ENCODE results near the gene MEIOB.
"Not testable (repeated sequence)": the region's sequence is repeated elsewhere in the genome, so short reads cannot be mapped to it uniquely, and the experiment has no call there.

The MEIOB gene

DNA sequence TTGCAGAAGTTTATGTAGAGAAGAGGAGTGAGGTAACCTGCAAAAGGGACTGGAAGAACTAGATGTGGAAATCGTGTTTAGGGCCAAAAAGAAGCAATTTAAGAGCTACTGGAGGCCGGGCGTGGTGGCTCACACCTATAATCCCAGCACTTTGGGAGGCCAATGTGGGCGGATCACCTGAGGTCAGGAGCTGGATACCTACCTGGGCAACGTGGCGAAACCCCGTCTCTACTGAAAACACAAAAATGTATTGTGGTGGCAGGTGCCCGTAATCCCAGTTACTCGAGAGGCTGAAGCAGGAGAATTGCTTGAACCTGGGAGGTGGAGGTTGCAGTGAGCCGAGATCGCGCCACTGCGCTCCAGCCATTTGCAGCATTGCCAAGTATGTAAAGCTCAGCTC, 4.1 kb upstream of the MEIOB start:
- DNase-seq = not testable (repeated sequence)

DNA sequence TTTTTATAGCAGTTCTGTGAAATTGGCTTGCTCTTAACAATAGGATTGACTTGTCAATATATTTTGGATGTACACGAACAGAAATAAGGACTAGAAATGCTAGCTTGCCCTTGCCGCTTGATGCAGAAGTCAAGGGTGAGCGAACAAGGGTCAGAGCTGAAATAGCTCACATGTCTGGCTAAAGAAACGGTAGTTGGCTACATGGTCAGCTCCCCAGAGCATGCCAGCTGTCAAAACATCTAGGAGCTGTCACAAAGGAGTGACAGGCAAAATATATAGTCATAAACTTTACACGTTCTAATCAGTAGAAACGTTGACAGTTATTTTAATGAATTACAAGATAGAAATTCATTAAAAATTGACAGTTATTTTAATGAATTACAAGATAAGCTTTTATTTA, 2.9 kb upstream of the MEIOB start:
- DNase-seq = no peak

DNA sequence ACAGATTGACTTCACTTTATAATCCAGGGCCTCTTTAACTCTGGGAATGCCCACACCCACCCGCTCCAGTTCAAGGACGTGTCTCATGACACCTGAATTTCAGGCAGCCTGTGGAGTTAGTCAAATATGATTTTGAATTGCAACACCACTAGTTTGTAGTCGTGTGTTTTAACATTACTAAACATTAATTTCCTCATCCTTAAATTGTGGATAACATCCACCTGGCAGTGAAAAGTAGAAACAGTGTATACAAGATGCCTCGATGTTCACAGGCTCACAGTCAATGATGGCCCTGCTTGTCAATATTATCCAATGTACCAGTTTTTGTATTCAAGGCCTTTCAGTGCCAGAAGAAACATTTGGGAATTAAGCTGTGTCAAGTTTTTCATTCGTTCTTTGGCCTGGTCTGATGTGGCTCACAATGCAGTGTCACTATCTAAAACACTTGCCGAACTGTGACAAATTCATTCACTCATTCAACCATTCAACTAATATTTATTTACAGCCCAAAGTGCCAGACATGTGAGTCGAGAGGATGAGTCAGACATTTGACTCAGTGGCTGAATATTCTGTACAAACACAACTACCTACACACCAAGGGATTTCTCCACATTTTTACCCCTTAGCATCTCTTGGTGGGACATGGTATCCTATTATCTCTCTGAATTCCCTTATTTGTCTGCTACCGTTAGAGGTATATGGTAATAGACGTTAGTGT, 1.4 kb downstream of the MEIOB start:
- no peak for DNase-seq

DNA sequence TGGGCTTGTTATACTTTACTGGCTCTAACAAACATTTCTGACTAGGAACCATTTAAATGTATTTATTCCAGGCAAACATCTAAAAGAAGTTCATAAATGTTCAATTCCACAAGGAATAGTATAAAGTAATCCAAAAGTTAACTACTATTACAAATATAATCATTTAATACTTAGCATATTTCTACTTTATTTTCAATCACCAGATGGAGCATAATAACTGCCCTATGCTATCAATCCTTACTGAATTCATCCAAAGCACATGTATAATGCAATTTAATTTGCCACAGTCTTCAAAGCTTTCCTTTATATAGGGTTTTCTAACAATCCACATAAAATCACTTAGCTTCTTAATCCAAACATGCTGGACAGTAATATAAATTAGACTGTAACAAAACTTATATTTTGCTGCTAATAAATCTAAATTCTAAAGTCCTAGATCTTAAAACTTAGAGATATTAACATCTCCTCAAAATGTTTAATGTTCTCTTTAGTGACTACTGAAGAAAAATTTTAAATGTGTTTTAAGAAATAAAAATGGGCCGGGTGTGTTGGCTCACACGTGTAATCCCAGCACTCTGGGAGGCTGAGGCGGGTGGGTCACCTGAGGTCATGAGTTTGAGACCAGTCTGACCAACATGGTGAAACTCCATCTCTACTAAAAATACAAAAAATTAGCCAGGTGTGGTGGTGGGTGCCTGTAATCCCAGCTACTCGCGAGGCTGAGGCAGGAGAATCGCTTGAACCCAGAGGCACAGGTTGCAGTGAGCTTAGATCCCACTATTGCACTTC, 5.9 kb downstream of the MEIOB start:
- no peak for DNase-seq

DNA sequence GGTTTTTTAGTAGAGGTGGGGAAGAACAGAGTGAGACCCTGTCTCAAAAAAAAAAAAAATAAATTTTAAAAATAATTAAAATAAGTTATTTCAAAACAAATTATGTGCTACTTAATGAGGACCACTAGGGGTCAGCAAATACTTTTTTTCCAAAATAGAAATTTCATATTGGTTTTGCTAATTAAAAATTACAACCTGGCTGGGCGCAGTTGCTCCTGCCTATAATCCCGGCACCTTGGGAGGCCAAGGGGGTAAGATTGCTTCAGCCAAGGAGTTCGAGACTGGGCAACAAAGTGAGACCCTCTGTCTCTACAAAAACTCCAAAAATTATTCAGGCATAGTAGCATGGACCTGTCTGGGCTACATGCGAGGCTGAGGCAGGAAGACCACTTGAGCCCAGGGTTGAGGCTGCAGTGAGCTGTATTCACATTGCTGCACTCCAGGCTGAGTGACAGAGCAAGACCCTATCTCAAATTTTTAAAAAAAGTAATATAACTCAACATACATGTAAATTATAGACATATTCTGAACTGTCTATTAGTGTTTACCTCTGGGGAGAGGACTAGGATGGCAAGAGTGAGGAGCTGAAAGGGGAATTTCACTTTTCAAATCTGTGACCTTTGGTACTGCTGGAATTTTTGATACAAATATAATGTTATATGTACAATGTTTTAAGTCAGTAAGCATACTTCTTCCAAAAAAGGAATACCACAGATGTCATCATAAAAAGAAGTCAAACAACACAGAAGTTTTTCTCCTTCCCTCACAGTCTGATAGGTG, 8.1 kb downstream of the MEIOB start:
- DNase-seq = no peak

DNA sequence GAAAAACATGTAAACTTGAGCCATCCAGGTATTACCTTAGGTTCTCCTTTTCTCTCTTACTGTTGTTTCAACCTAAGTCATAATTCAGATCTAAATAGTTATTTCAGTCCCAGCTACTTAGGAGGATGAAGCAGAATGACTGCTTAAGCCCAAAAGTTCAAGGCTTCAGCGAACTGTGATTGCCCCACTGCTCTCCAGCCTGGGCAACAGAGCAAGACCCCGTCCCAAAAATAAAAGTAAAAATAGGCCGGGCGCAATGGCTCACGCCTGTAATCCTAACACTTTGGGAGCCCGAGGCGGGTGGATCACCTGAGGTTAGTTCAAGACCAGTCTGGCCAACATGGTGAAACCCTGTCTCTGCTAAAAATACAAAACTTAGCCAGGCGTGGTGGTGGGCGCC, 9.6 kb downstream of the MEIOB start:
- DNase-seq = no peak

DNA sequence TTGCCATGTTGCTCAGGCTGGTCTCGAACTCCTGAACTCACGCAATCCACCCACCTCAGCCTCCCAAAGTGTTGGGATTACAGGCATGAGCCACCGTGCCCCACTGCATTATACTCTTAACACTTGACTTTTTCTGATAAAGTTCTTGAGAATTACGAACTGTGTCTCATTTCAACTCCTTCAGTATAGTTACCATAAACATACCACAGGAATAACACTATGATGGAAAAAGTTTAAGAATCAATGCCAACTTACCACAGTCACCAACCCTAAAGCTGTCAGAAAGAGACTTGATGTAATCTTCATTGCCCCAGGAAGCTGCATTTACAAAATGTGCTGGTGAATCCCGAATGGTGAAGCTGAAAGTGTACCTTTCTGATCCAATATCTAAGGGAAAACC, 10.2 kb downstream of the MEIOB start:
- DNase-seq = no peak

DNA sequence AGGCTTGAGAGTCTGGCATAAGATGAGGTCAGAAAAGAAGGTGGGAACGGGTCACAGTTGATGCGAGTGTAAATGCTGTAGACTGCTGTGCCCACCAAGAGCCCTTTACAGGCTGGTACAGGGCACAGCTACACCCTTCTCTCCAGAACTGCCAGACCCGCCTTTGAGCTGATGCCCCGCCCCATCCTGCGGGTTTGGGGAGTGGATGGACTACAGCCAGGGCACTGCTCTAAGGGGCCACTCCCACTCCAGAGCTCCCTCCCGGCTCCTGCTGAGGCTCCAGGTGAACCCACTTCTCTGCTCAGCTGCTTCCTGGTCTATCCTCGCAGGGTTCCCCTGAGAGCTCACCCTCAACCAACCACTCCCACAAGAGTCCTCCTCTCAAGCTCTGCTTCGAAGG, 12.3 kb downstream of the MEIOB start:
- no peak for DNase-seq

DNA sequence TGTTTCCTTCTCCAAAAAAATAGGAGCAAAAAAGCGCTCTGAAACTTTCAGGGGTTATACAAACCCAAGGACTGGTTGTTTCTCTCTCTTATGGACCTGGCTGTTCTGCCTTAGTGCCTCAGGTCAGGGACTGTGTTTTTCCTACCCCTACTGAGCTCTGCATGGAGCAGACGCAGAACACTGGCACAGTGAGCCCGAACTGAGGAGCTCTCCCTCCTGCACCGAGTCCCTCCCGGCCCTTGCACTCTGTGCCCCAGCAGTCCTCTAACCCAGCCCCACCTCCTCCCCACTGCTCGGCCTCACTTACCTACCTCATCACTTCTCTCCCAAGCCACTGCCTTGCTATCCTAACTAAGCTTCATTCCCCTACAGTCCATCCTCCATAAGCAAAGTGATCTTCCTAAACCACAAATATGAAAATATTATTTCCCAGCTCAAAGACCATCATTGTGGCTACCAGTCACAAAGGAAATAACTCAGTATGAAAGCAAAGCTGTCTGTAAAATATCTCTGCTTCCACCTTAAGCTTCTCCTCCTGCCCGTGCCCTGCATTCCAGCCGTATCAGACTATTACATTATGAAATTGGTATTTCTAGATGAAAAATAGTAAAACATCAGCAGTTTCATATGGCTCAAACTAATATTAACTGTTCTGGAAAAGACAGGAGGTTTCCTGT, 13.6 kb downstream of the MEIOB start:
- DNase-seq = no peak

DNA sequence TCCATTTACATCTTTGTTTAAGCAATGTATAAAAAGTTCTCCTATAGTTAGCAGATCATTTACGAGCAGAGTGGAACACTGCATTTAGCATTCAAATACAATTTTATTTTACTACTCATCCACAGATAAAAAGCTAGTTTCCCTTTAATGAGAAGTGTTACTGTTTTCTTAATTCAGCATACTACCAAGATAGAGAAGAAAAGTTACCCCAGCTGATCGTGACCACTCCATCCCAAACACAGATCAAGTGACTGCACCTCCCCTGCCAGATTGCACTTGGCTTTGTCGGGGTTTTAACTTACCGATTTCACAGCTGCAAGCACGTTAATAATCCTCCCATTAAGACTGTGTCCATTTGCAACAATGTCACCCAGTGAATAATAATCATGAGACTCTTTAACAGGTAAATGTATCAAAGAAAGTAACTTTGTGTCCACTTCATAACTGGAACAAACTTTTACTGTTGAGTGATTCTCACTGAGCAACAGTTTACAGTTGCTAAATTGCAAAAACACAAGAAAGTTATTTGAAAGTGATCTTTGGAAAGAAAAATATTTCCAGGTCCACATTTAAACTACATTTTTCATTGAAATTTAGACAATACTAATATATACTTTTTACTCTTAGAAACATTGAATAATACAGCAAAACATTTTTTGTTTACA, 14.4 kb downstream of the MEIOB start:
- DNase-seq = no peak

DNA sequence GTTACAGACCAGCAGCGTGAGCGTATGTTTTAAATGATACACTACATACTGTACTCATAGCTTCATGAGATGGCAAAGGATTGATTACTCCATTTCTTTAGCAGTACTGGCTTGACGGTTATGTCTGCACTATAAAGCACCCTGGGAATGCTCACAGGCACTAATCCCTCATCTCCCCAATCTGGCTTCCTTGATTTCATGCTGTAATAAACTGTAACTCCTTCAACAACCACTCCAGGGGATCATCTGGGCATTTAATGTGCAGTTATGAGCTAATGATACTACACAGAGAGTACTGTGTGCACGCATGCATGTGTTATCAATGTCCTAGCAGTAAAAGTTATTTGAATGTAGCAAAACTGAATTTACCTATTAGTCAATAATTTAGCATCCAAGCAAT, 20.2 kb downstream of the MEIOB start:
- no peak for DNase-seq

DNA sequence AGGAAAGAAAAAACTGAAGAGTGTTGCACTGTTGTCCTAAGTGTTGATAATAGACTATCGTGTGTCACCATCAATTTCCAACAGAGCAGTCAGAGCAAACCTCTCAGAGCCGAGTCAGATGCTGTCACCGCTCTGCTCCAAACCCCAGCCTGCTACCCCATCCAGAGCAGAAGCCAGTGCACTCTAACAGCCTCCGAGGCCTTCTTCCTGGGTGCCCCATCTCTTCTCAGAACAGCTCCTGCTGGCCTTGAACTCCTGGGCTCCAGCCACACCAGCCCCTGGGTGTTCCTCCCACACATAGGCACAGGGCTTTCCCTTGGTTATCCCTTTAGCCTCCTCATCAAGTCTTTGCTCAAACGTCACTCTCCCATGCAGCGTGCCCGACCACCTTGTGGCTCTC, 21.0 kb downstream of the MEIOB start:
- no peak for DNase-seq

DNA sequence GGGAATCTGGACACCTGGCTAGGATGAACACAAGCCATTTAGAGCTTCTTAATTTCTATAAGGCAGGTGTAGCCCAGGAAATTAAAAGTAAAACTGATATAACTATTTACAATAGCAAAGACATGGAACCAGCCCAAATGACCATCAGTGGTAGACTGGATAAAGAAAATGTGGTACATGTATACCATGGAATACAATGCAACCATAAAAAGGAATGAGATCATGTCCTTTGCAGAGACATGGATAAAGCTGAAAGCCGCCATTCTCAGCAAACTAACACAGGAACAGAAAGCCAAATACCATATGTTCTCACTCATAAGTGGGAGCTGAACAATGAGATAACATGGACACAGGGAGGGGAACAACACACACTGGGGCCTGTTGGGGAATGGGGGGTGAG, 25.5 kb downstream of the MEIOB start:
- no peak for DNase-seq

DNA sequence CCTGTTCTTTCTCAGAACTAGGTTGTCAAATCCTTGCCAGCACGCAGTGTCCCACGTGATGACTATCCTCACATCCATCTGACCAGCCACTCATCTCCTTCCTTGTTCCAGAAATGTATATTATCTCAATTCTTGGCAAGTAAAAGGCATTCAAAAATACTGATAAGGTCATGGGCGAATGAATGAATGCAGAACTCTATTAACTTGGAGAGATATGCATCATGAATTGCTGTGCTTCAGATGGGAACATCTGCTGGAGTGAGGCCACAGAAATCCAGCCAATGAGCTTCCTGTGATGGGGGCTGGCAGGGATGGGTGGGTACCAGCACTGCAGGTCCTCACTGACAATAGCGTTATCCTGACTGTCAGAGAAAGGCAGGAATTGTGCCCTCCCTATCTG, 26.0 kb downstream of the MEIOB start:
- DNase-seq = no peak

DNA sequence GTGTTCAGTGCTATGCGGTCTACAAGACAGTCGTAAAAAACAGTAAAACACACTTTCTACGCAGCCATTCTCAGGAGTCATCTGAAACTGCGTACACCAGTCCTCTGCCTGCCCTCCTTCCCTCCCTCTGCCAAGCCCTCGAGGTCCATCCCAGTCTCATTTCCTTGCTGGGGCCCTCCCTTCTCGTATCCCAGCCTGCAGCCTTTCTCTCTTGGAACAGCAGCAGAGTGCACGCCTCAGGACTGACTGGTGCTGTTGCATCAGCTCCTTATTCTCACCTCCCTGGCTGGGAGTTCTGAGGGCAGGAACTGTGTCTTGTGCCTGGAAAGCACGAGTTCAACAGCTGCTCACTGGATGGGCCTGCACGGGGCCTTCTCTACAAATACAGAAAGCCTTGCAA, 32.4 kb downstream of the MEIOB start:
- DNase-seq = no peak

DNA sequence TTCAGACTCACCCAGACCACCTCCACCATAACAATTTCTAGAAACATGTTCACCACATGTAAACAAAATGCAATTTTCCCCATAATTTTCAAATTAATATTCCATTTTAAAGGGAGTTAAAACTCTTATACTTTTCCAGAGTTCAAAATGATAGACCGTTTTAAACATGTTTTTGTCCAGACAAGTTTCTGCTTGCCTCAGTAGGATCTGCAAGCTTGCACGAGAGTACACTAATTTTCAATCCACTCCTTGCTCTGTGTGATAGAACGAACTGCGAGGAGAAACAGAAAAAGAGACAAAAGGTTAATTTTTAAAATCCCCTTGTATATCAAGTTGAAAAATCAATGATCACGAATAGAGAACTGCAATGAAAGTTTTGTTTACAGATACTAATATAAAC, 37.9 kb downstream of the MEIOB start:
- no peak for DNase-seq

DNA sequence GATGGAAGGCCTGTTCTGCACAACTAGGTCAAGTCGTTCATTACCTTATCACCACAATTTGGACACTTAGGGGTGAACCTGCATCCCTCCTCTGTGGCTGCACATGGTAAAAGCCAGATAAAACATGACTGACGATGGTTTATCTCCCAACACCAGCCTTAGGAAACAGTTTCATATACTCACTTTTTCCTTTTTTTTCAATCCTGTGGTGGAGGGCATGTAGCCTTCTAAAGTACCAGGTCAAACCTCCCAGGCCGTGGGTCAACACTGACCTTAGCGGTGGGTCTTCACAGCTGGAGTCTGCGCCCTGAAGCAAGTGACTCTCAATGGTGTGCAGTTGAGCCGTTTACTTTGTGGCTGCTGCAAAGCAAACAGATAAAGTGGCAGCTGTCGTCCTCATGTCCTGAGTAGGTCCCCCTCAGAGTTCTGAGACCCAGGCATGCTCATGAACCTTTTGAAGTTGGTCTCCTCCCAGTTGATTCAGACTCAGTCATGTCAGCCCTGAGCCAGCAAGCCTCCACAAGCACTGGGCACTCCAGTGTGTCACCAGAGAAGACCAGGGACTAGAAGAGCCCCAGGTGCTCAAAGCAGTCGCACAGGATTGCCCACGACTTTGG, 39.0 kb downstream of the MEIOB start:
- no peak for DNase-seq

DNA sequence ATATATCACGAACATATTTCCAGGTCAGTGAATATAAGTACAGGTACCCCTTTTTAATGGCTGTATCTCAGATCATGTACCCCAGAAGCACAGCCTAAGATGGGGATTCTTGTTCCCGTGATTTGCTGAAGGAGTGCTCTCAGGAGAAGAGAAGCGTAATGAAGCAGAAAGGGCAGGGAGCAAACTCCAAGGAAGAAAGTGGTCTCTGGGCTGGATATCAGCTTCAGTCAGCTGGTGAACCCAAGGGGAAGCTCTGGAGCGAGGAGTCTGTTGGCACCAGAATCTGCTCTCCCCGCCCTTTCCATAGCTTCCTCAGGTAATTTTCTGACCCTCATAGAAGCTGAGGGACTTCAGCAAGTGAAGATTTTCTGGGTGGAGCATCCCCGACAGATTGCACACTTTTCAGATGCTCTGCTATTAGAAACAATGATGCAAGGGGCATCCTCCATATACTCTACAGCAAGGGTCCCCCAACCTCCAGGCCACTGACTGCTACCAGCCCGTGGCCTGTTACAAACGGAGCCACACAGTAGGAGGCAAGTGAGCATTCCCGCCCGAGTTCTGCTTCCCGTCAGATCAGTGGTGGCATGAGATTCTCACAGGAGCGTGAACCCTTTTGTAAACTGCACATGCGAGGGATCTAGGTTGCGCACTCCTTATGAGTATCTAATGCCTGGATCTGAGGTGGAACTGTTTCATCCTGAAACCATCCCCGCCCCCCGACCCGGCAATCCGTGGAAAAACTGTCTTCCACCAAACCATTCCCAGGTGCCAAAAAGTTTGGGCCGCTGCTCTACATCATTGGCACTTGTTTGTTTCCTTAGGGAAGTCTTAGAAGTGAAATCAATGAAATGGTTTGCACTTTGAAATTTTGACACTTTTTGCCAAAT, 40.5 kb downstream of the MEIOB start:
- no peak for DNase-seq

DNA sequence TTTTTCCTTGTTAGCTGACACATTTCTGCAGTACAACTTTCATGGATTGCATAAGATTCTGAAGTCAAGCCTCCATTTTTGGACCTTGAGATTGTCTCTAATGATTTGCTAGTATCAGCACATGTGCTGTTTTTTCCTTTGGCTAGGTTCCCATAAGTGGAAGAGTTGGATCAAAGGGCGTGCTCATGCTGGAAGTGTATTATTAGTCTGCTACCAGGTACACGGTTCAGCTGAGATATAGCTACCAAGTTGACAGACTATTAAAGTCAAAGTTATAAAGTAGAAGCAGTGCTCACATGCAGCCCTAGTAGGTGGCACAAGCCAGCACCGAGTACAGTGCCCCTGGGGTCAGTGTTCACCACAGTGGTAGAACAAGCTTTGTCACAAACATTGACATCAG, 41.8 kb downstream of the MEIOB start:
- DNase-seq = no peak

DNA sequence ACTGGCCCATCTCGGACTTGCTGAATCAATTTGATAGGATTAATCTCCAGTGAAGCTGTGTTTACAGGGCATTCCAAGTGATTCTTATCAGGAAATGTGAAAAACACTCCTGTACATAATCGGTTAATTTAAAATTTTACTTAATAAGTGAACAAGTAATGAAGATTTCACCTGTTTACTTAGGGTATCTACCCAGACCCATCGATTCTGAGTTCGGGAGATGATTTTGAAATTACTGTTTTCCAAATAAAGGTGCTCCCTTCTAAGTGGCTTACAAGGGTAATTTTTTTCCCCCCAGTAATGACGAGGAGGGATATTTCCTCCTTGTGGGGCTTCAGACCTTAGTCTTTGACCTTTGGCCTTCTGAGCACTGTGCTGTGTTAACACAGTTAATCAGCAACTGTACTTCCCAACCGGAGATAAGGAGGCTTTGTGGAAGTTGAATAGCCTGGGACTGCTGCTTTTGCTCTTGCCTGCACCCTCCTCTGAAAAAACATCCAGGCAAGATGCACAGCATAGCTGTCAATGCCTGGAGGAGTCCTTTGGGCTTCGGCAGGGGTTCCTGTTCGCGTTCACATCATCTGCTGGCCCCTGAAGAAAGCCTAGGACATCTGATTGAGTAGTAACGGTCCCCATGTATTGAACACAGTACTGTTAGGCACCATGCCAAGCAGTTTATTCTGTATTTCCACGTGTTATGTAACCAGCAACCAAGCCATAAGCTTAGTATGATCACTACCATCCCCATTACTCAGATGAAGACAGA, 43.1 kb downstream of the MEIOB start:
- DNase-seq = no peak
